ENCODE measurements around the gene SNX8.

GRCh38 chr7:2301511-2301863 is 12.8 kb downstream of the SNX8 start:
- TF ChIP-seq YY1 (IDR thresholded peaks at IDR 0.05; ENCODE audit: low read depth) (no peak), USF1 (IDR thresholded peaks at IDR 0.05) (no peak), EP300 (IDR thresholded peaks at IDR 0.05; ENCODE audit: borderline replicate concordance) (no peak), REST (IDR thresholded peaks at IDR 0.05; ENCODE audit: low read depth) (no peak), RAD21 (IDR thresholded peaks at IDR 0.05; ENCODE audit: low read depth) (no peak), EGR1 (IDR thresholded peaks at IDR 0.05) (no peak), CEBPB (IDR thresholded peaks at IDR 0.05) (no peak), TAF1 (IDR thresholded peaks at IDR 0.05; ENCODE audit: low read depth) (no peak), MAX (IDR thresholded peaks at IDR 0.05) (no peak), TEAD4 (IDR thresholded peaks at IDR 0.05) (no peak), NFIC (IDR thresholded peaks at IDR 0.05) (no peak), ZBTB7A (IDR thresholded peaks at IDR 0.05; ENCODE audit: low read depth) (no peak)

Data from Ishikawa (cell line).